Endothelial cell of umbilical vein (primary cell): Measurements from ENCODE around the gene AMPD1. TPM values are rescaled to one million over a fixed set of nuclear protein-coding genes. Genes with fewer than 3 reads are reported as not detected.

Source experiments
- BruUV-seq: library from RNA; stranded (reverse); fragments of 400-500 nt; replicated peaks from 2 replicates; lab custom pipeline; 2021; lab: Mats Ljungman, UMichigan
- CTCF ChIA-PET: fragments of 300-600, 350-600 bp; sonication (Branson Sonifier 250); formaldehyde crosslinking; loops from one replicate; lab custom pipeline; 2021; ENCODE audit warnings: antibody characterized with exemption, inconsistent platforms; lab: Charles Lee
- POLR2A ChIA-PET: fragments of 300-600, 350-600 bp; sonication (Branson Sonifier 250); formaldehyde crosslinking; loops from one replicate; lab custom pipeline; 2021; ENCODE audit warnings: antibody characterized with exemption, inconsistent platforms; lab: Charles Lee
- DNase-seq: peaks from one replicate; pipeline ENCODE4 v3.0.0-alpha.2; 2011; ENCODE audit warnings: low read depth, low spot score
- FAIRE-seq: peaks from 2 replicates; lab custom pipeline; 2011; peaks lifted over from hg19 to GRCh38; lab: Jason Lieb, UNC
- H2AFZ ChIP-seq: 2 replicates; pipeline ENCODE4 v1.6.0; 2012; ENCODE audit warnings: low read depth, low read length, control low read depth, inconsistent platforms
- H3K27ac ChIP-seq: 2 replicates; pipeline ENCODE4 v1.5.1; 2011; ENCODE audit warnings: low read depth, mild to moderate bottlenecking, control low read depth, low read length, moderate library complexity; ENCODE audit not compliant: insufficient read depth
- H3K27me3 ChIP-seq, 2 experiments: 2 replicates each; pipeline versions ENCODE4 v1.6.0 to v1.6.1; 2011; ENCODE audit warnings: low read length in 2 of 2, mixed read lengths in 1 of 2; ENCODE audit not compliant: control insufficient read depth in 2 of 2, insufficient read depth in 2 of 2
- H3K36me3 ChIP-seq, 2 experiments: 2 replicates in 1 of 2; 3 replicates in 1 of 2; pipeline ENCODE4 v1.5.1; 2011; ENCODE audit warnings: low read length in 2 of 2, mild to moderate bottlenecking in 1 of 2, moderate library complexity in 1 of 2; ENCODE audit not compliant: control insufficient read depth in 2 of 2, insufficient read depth in 2 of 2; ENCODE audit errors: extremely low read depth in 1 of 2
- H3K4me1 ChIP-seq: 3 replicates; pipeline ENCODE4 v1.5.1; 2011; ENCODE audit warnings: mild to moderate bottlenecking, low read length; ENCODE audit not compliant: control insufficient read depth, insufficient read depth; ENCODE audit errors: extremely low read depth
- H3K4me2 ChIP-seq: 2 replicates; pipeline ENCODE4 v1.6.1; 2011; ENCODE audit warnings: low read length, control low read depth, mixed read lengths; ENCODE audit not compliant: insufficient read depth
- H3K4me3 ChIP-seq, 3 experiments: fragments of 200-600 bp in 1 of 3; sonication (generic), shearing (Covaris generic) in 1 of 3; replicated peaks in 1 of 3; 2 replicates each; pipeline ENCODE4 v1.5.1; 2011 to 2016; ENCODE audit warnings: control low read depth in 3 of 3, low read length in 3 of 3, mild to moderate bottlenecking in 2 of 3, inconsistent platforms in 1 of 3, low read depth in 1 of 3, moderate library complexity in 1 of 3; ENCODE audit not compliant: insufficient read depth in 1 of 3
- H3K79me2 ChIP-seq: 2 replicates; pipeline ENCODE4 v1.6.0; 2012; ENCODE audit warnings: low read length, inconsistent platforms; ENCODE audit not compliant: control insufficient read depth, insufficient read depth
- H3K9ac ChIP-seq: replicated peaks from 2 replicates; pipeline ENCODE3; 2011; ENCODE audit warnings: low read length, control low read depth; ENCODE audit not compliant: insufficient read depth; ENCODE audit errors: extremely low read depth
- H3K9me1 ChIP-seq: replicated peaks from 3 replicates; pipeline ENCODE4 v1.6.0; 2011; ENCODE audit warnings: mild to moderate bottlenecking, low read length; ENCODE audit not compliant: control insufficient read depth, insufficient read depth; ENCODE audit errors: extremely low read depth
- H3K9me3 ChIP-seq: replicated peaks from 2 replicates; pipeline ENCODE4 v1.5.1; 2012; ENCODE audit warnings: low read length, inconsistent platforms; ENCODE audit not compliant: control insufficient read depth, insufficient read depth
- H4K20me1 ChIP-seq: replicated peaks from 2 replicates; pipeline ENCODE3; 2011; ENCODE audit warnings: mild to moderate bottlenecking, low read length; ENCODE audit not compliant: control insufficient read depth, insufficient read depth; ENCODE audit errors: extremely low read depth
- EZH2 ChIP-seq: IDR thresholded peaks from 2 replicates; pipeline ENCODE4 v1.6.1; 2012; ENCODE audit warnings: borderline replicate concordance, low read depth, mild to moderate bottlenecking, moderate library complexity, low read length, inconsistent platforms; ENCODE audit not compliant: severe bottlenecking
- FOS ChIP-seq: IDR thresholded peaks from 2 replicates; pipeline ENCODE4 v1.6.1; 2011; ENCODE audit warnings: mild to moderate bottlenecking, low read length, moderate library complexity, borderline replicate concordance; ENCODE audit not compliant: insufficient read depth
- GATA2 ChIP-seq: IDR thresholded peaks from 2 replicates; pipeline ENCODE4 v1.7.0; 2011; ENCODE audit warnings: low read depth, mild to moderate bottlenecking, moderate library complexity, mixed read lengths, low read length; ENCODE audit not compliant: insufficient read length, insufficient read depth
- JUN ChIP-seq: IDR thresholded peaks from 2 replicates; pipeline ENCODE4 v1.6.1; 2011; ENCODE audit warnings: borderline replicate concordance, low read depth; ENCODE audit not compliant: insufficient read length, insufficient read depth
- MAX ChIP-seq: IDR thresholded peaks from 2 replicates; pipeline ENCODE4 v1.6.1; 2011; ENCODE audit not compliant: insufficient read depth, insufficient read length
- MYC ChIP-seq: IDR thresholded peaks from one replicate; pipeline ENCODE4 v1.6.1; 2011; ENCODE audit warnings: mild to moderate bottlenecking, low read depth, low read length
- POLR2A ChIP-seq: IDR thresholded peaks from 2 replicates; pipeline ENCODE4 v1.6.1; 2012; ENCODE audit warnings: low read depth, mild to moderate bottlenecking, control low read depth, low read length
- POLR2AphosphoS5 ChIP-seq: IDR thresholded peaks from 2 replicates; pipeline ENCODE4 v1.6.1; 2012; ENCODE audit warnings: low read depth, mild to moderate bottlenecking, control low read depth, low read length, moderate library complexity; ENCODE audit not compliant: insufficient read depth
- dilution Hi-C: fragments of 300-500 bp; cut with MboI; formaldehyde crosslinking; loops from one replicate; pipeline ENCODE4 v1.15.0; 2019; ENCODE audit warnings: low sequenced_read_pairs; ENCODE audit not compliant: extremely low pct_ligation_motif_present
- intact Hi-C: fragments of 100-400 bp; cut with micrococcal nuclease; formaldehyde crosslinking; loops from one replicate; pipeline ENCODE4 v1.10.0; 2022
- polyA plus RNA-seq, 4 experiments: library from polyadenylated mRNA; depleted of rRNA in 3 of 4; stranded (reverse) in 3 of 4; unstranded in 1 of 4; fragments of >200 nt; gene quantifications; 2 replicates each; pipeline versions ENCODE4 v1.2.1 to v1.2.3, GENCODE V29; 2011 to 2012; ENCODE audit warnings: missing spikeins in 1 of 4
- total RNA-seq: library from RNA; stranded (reverse); gene quantifications from 2 replicates; pipeline ENCODE4 v1.2.3, GENCODE V29; 2021
- TF ChIP-seq, protein P1 (sequence below), 2 donors: IDR thresholded peaks; 1 replicate in 1 of 2; 2 replicates in 1 of 2; pipeline ENCODE4 v1.5.1; 2011; ENCODE audit warnings: low read length in 2 of 2, mild to moderate bottlenecking in 2 of 2, moderate library complexity in 2 of 2, control low read depth in 1 of 2, inconsistent platforms in 1 of 2, low read depth in 1 of 2; ENCODE audit not compliant: insufficient read depth in 1 of 2; ENCODE audit errors: extremely low read depth in 1 of 2

The AMPD1 gene
- total and polyA plus RNA-seq, 2 donors (not counting 3 experiments of a cell fraction or from before 2014, with no cell fraction given): not detected

GRCh38 chr1:114719424-114719787 lies 24.1 kb upstream of the AMPD1 start:
- BruUV-seq: no TSS peak
- no peaks in the 10 kb centered on the region for H4K20me1 ChIP-seq
- H3K27ac ChIP-seq: no peak overlapping the region
- ChIA-PET CTCF (interaction anchor here (1.6 kb wide), 1 partner anchor 25 kb away, joined by 7 read pairs; no protein-coding TSS in a partner anchor), POLR2A (no interaction called here)
- H3K27me3 ChIP-seq: no peaks in the 10 kb centered on the region
- dilution Hi-C loops (no loop called here), intact Hi-C loops (loop anchor here (5.0 to 10.0 kb wide), 2 partner anchors 315 to 742 kb away; partner anchors contain the start of gene OLFML3)
- DNase-seq (no peak), FAIRE-seq (no peak)
- H2AFZ ChIP-seq: no peak overlapping the region
- TF ChIP-seq MAX (no peak), POLR2AphosphoS5 (no peak)
- H3K9me1 ChIP-seq: no peaks in the 10 kb centered on the region
- H3K4me2 ChIP-seq: no peak overlapping the region
- H3K4me3 ChIP-seq: no peak overlapping the region
- H3K79me2 ChIP-seq: peaks cover 23% of the 10 kb centered on the region
- H3K9me3 ChIP-seq: no peaks in the 10 kb centered on the region
- H3K4me1 ChIP-seq: peaks cover 20% of the 10 kb centered on the region
- peaks cover 21 to 31% of the 10 kb centered on the region in 2 experiments for H3K36me3 ChIP-seq
- no peak overlapping the region for H3K9ac ChIP-seq

- no peak overlapping the region for H3K27ac ChIP-seq
- H3K27me3 ChIP-seq: no peaks in the 10 kb centered on the region
- H3K4me2 ChIP-seq: no peak overlapping the region
- no peaks in the 10 kb centered on the region for H4K20me1 ChIP-seq
- H3K9ac ChIP-seq: no peak overlapping the region
- no peaks in the 10 kb centered on the region for H3K9me1 ChIP-seq
- no peak overlapping the region for H3K4me3 ChIP-seq
- H3K36me3 ChIP-seq: peaks cover 21 to 30% of the 10 kb centered on the region in 2 experiments
- no peak for FAIRE-seq
- BruUV-seq: no TSS peak
- intact Hi-C loops (loop anchor here (5.0 to 10.0 kb wide), 2 partner anchors 314 to 742 kb away; partner anchors contain the start of gene OLFML3), dilution Hi-C loops (no loop called here)
- H3K4me1 ChIP-seq: peaks cover 21% of the 10 kb centered on the region
- H2AFZ ChIP-seq: no peak overlapping the region
- TF ChIP-seq MAX (no peak), GATA2 (no peak), FOS (no peak), JUN (no peak), POLR2AphosphoS5 (no peak), POLR2A (no peak), EZH2 (no peak), MYC (no peak)
- TF ChIP-seq, protein P1, sequence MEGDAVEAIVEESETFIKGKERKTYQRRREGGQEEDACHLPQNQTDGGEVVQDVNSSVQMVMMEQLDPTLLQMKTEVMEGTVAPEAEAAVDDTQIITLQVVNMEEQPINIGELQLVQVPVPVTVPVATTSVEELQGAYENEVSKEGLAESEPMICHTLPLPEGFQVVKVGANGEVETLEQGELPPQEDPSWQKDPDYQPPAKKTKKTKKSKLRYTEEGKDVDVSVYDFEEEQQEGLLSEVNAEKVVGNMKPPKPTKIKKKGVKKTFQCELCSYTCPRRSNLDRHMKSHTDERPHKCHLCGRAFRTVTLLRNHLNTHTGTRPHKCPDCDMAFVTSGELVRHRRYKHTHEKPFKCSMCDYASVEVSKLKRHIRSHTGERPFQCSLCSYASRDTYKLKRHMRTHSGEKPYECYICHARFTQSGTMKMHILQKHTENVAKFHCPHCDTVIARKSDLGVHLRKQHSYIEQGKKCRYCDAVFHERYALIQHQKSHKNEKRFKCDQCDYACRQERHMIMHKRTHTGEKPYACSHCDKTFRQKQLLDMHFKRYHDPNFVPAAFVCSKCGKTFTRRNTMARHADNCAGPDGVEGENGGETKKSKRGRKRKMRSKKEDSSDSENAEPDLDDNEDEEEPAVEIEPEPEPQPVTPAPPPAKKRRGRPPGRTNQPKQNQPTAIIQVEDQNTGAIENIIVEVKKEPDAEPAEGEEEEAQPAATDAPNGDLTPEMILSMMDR (IDR thresholded peaks at IDR 0.05; ENCODE audit: extremely low read depth in 1 of 2, insufficient read depth in 1 of 2, low read depth in 1 of 2, low read length in 2 of 2): no peak
- H3K79me2 ChIP-seq: peaks cover 28% of the 10 kb centered on the region
- no peak for DNase-seq
- POLR2A ChIA-PET: no interaction called here
- H3K9me3 ChIP-seq: no peaks in the 10 kb centered on the region
- CTCF ChIA-PET: no interaction called here
These were observed 23.5 kb upstream of the AMPD1 start for GRCh38 chr1:114718661-114719423.
